ENCODE measurements around the gene KCNH2.

Gene KCNH2

GRCh38 chr7:150959739-150960734, 18.1 kb downstream of the KCNH2 start:
- DNase-seq = no peak

- DNase-seq = no peak
Measured at GRCh38 chr7:150959081-150959480, 19.0 kb downstream of the KCNH2 start.

DNA sequence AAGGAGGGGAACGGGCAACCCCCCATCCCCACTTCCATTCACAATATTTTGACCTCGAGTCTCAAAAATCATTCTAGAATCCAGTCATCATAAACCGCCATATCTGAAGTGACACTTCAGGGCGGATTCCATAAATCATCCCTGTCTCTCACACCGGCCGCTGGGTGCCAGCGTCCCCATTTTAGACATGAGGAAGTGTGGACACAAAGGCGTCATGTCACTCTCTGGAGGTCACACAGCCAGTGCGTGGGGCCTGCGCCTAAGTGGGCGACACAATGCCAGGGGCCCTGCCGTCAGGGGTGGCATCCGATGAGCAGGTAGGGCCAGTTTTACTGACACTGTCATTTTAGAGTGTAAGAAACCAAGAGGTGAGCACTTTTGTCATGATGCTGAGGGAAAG, 19.5 kb downstream of the KCNH2 start:
- no peak for DNase-seq

DNA sequence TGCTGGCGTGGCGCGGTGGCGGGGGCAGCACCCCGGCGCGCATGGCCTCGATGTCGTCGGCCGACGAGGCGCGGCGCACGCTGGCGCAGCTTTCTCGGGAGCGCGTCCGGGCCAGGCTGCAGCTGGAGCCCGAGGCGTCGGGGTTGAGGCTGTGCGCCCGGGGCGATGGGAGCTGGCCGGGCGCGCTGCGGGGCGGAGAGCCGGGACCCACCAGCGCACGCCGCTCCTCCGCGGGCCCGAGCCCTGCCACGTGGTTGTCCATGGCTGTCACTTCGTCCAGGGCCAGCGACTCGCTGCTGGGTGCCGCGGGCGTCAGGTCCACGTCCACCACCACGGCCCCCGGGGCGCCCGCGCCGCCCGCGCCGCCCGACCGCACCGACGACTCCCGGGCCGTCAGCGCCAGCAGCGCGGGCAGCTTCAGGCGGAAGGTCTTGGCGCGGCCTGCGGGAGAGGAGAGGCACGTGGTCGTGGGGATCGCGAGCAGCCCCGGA, 20.0 kb downstream of the KCNH2 start:
- no peak for DNase-seq

- DNase-seq = no peak
Measured at GRCh38 chr7:150957133-150958020, 20.7 kb downstream of the KCNH2 start.

DNA sequence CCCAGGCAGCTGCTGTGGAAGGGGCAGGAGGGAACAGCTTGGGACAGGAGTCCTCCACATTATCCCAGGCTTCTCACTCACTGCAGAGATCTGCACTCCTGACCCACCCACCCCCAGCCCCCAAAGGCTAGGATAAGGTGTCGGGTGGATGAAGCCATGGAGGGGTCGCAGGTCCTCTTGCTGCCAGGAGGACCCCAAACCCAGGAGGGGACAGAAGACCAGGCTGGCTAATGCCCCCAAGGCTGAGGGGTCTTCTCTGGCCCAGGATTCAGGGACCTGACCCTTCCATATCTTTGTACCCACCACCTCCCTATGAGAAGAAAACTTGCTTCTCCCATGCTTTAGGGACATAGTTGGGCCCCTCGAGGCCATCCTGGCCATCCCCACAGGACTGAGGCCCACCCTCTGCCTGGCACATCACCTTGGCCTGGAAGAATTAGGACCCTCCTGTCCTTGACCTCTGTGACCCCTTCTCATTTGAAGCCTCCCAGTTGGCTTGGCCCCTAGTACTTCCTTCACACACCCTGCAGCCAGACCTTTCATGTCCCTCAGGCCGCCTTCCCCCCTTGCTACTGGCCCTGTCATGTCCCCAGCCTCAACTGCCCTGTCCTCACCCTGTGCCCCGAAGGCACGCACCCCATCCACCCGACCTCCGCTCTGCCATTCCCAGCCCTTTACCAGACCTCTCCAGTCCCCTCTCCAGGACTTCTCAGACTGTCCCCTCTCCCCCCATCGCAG, 21.6 kb downstream of the KCNH2 start:
- DNase-seq = no peak

DNA sequence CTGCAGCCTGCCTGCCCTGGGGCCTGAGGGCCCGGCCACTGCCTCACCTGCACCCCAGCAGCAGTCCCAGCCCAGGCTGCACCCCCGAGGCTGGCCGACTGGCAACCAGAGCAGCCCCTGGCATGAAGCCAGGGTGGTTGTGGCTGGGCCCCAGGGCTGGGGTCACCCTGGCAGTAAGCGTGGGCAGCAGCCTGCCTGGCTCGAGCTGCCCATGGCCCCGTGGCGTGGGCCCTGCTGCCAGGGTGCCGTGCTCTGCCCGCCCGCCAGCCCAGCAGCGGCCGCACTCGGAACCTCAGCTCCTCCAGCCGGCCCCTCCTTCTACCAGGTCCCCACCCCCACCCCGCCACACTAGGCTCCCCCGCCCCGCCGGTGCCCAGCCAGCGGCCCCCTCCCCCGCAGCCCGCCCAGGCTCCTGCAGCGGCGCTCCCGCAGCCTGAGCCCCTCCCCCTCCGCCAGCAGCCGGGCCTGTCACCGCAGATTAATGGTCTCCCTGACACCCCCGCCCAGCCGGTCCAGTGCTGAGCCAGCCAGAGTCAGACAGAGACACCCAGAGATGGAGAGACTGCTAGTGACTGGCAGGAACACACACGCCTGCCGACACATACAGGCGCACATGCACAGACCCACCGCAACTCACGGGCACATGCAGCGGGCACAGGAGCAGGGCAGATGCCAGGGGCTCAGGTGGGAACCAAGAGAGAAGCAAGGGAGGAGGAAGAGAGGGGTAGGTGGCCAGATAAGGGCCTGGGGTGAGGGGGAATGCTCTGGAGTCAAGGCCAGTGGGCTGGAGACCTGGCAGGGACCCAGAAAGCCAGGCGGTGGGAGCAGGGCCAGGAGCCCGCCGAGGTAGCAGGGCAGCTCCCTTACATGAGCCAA, 22.4 kb downstream of the KCNH2 start:
- DNase-seq = no peak

GRCh38 chr7:150954986-150955518, 23.1 kb downstream of the KCNH2 start:
- DNase-seq = no peak

DNA sequence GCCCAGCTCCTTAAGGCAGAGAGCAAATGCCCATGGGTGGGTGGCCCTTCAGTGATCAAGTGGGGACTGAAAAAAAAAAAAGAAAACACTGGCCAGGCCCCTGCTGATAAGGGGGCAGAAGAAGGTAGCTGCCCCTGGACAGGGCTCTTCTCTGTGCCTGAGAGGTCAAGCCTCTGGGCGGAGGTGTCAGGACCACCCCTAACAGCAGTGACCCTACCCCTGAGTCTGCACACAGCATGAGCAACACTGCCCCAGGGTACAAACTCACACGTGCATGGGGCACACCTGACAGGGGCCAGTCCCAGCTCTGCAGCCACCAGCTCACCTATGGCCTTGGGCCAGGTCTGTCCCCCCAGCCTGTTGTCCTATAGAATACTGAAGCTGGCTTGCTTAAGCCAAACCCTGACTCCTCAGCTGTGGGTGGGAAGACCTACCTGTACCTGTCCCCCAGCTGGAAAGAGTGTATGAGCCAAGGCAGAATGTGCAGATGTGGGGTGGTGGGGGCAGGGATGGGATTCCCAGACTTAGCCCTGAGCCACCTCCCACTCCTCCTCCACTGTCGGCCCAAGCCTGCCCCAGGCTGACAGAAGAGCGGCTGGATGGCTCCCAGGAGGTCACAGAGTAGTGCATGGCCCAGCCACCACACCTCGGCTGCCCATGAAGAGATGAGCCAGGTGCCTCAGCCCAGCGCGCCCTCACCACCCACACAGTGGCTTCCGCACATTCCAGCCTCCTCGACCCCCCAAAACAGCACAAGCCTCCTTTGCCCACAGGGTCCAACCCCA, 23.7 kb downstream of the KCNH2 start:
- no peak for DNase-seq

- no peak for DNase-seq
Measured at GRCh38 chr7:150953061-150953997, 24.8 kb downstream of the KCNH2 start.

DNA sequence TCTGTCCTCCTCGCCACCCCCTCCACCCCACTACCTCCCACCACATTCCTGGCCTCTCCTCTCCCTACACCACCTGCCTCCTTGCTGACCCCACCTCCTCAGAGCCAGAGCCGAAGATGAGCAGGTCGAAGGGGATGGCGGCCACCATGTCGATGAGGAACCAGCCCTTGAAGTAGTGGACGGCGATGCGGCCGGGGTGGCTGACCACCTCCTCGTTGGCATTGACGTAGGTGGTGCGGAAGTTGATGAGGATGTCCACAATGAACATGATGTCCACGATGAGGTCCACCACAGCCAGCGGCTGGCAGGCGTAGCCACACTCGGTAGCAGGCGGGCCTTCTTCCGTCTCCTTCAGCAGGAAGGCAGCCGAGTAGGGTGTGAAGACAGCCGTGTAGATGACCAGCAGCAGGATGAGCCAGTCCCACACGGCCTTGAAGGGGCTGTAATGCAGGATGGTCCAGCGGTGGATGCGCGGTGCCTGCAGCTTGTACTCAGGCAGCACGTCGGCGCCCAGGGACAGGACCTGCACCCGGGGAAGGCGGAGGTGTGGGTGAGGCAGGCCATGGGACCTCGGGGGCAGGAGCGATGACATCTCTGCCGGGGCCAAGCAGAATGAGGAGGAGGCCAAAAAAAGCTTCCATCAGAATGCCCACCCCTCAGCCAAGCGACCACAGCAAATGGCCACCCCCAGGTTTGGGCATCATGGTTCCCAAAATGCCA, 25.6 kb downstream of the KCNH2 start:
- DNase-seq = no peak

DNA sequence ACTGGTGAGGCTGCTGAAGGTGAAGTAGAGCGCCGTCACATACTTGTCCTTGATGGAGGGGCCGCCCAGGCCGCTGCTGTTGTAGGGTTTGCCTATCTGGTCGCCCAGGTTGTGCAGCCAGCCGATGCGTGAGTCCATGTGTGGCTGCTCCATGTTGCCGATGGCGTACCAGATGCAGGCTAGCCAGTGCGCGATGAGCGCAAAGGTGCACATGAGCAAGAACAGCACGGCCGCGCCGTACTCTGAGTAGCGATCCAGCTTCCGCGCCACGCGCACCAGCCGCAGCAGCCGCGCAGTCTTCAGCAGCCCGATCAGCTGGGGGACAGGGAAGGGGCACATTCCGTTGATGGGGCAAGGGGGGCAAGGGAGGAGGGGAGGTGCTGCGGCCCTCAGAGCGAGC, 26.6 kb downstream of the KCNH2 start:
- DNase-seq = no peak

DNA sequence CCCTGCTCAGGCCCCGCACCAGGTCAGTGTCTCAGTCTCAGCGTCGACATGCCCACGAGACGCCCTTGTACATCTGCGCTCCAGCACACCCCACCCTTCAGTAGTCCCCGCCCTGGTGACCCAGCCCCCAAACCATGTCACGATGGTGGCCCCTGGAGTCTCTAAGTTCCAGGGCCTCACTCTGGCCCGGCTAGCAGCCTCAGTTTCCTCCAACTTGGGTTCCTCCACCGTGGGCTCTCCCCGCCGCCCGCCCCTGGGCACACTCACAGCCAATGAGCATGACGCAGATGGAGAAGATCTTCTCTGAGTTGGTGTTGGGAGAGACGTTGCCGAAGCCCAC, 27.0 kb downstream of the KCNH2 start:
- DNase-seq = no peak

- no peak for DNase-seq
Measured at GRCh38 chr7:150950496-150951180, 27.5 kb downstream of the KCNH2 start.

GRCh38 chr7:150949971-150950491, 28.1 kb downstream of the KCNH2 start:
- DNase-seq = no peak

DNA sequence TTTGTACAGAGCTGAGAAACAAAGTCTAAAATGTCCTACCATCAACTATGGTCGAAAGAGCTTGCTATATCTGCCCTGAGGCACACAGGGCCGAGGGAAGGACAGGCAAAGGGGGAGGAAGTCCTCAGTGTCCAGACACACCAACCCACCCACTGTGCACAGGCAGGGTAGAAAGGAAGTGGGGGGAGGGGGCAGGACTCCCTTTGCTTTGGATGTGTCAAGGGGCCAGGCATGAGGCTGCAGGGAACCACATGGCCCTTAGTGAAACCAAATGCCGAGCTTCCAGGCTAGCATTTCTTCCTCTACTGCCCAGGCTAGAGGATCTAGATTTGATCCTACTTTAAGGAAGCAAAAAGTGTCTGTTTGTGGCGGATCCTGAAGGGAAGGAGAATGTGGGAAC, 28.6 kb downstream of the KCNH2 start:
- DNase-seq = no peak

DNA sequence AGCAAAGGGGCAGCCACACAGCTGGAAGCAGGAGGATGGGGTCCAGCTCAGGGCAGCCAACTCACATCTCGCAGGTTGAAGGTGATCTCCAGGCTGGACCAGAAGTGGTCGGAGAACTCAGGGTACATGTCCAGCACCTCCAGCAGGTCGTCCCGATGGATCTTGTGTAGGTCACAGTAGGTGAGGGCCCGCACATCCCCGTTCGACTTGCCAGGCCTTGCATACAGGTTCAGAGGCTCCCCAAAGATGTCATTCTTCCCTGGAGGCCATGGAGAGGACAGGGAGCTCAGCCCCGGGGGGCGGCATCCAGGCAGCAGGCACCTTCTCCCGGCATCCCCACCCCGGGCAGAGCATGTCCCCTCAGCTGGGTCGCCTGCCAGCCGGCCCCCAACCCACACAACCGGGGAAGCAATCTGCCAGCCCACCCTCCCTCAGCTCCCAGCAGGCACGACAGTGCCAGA, 29.3 kb downstream of the KCNH2 start:
- no peak for DNase-seq

Data from fibroblast of skin of right biceps (primary cell).